Endothelial cell of umbilical vein (primary cell): ENCODE data around the gene SPPL2B. TPM values are rescaled to one million over a fixed set of nuclear protein-coding genes. Genes with fewer than 3 reads are reported as not detected.

Experiments used
- BruUV-seq: library from RNA; stranded (reverse); fragments of 400-500 nt; replicated peaks from 2 replicates; lab custom pipeline; 2021; lab: Mats Ljungman, UMichigan
- CTCF ChIA-PET: fragments of 300-600, 350-600 bp; sonication (Branson Sonifier 250); formaldehyde crosslinking; loops from one replicate; lab custom pipeline; 2021; ENCODE audit warnings: antibody characterized with exemption, inconsistent platforms; lab: Charles Lee
- POLR2A ChIA-PET: fragments of 300-600, 350-600 bp; sonication (Branson Sonifier 250); formaldehyde crosslinking; loops from one replicate; lab custom pipeline; 2021; ENCODE audit warnings: antibody characterized with exemption, inconsistent platforms; lab: Charles Lee
- DNase-seq: peaks from one replicate; pipeline ENCODE4 v3.0.0-alpha.2; 2011; ENCODE audit warnings: low read depth, low spot score
- FAIRE-seq: peaks from 2 replicates; lab custom pipeline; 2011; peaks lifted over from hg19 to GRCh38; lab: Jason Lieb, UNC
- H2AFZ ChIP-seq: 2 replicates; pipeline ENCODE4 v1.6.0; 2012; ENCODE audit warnings: low read depth, low read length, control low read depth, inconsistent platforms
- H3K27ac ChIP-seq: 2 replicates; pipeline ENCODE4 v1.5.1; 2011; ENCODE audit warnings: low read depth, mild to moderate bottlenecking, control low read depth, low read length, moderate library complexity; ENCODE audit not compliant: insufficient read depth
- H3K27me3 ChIP-seq, 2 experiments: 2 replicates each; pipeline versions ENCODE4 v1.6.0 to v1.6.1; 2011; ENCODE audit warnings: low read length in 2 of 2, mixed read lengths in 1 of 2; ENCODE audit not compliant: control insufficient read depth in 2 of 2, insufficient read depth in 2 of 2
- H3K36me3 ChIP-seq, 2 experiments: 2 replicates in 1 of 2; 3 replicates in 1 of 2; pipeline ENCODE4 v1.5.1; 2011; ENCODE audit warnings: low read length in 2 of 2, mild to moderate bottlenecking in 1 of 2, moderate library complexity in 1 of 2; ENCODE audit not compliant: control insufficient read depth in 2 of 2, insufficient read depth in 2 of 2; ENCODE audit errors: extremely low read depth in 1 of 2
- H3K4me1 ChIP-seq: 3 replicates; pipeline ENCODE4 v1.5.1; 2011; ENCODE audit warnings: mild to moderate bottlenecking, low read length; ENCODE audit not compliant: control insufficient read depth, insufficient read depth; ENCODE audit errors: extremely low read depth
- H3K4me2 ChIP-seq: 2 replicates; pipeline ENCODE4 v1.6.1; 2011; ENCODE audit warnings: low read length, control low read depth, mixed read lengths; ENCODE audit not compliant: insufficient read depth
- H3K4me3 ChIP-seq, 3 experiments: fragments of 200-600 bp in 1 of 3; sonication (generic), shearing (Covaris generic) in 1 of 3; replicated peaks in 1 of 3; 2 replicates each; pipeline ENCODE4 v1.5.1; 2011 to 2016; ENCODE audit warnings: control low read depth in 3 of 3, low read length in 3 of 3, mild to moderate bottlenecking in 2 of 3, inconsistent platforms in 1 of 3, low read depth in 1 of 3, moderate library complexity in 1 of 3; ENCODE audit not compliant: insufficient read depth in 1 of 3
- H3K79me2 ChIP-seq: 2 replicates; pipeline ENCODE4 v1.6.0; 2012; ENCODE audit warnings: low read length, inconsistent platforms; ENCODE audit not compliant: control insufficient read depth, insufficient read depth
- H3K9ac ChIP-seq: replicated peaks from 2 replicates; pipeline ENCODE3; 2011; ENCODE audit warnings: low read length, control low read depth; ENCODE audit not compliant: insufficient read depth; ENCODE audit errors: extremely low read depth
- H3K9me1 ChIP-seq: replicated peaks from 3 replicates; pipeline ENCODE4 v1.6.0; 2011; ENCODE audit warnings: mild to moderate bottlenecking, low read length; ENCODE audit not compliant: control insufficient read depth, insufficient read depth; ENCODE audit errors: extremely low read depth
- H3K9me3 ChIP-seq: replicated peaks from 2 replicates; pipeline ENCODE4 v1.5.1; 2012; ENCODE audit warnings: low read length, inconsistent platforms; ENCODE audit not compliant: control insufficient read depth, insufficient read depth
- H4K20me1 ChIP-seq: replicated peaks from 2 replicates; pipeline ENCODE3; 2011; ENCODE audit warnings: mild to moderate bottlenecking, low read length; ENCODE audit not compliant: control insufficient read depth, insufficient read depth; ENCODE audit errors: extremely low read depth
- CTCF ChIP-seq, 2 donors: IDR thresholded peaks; 1 replicate in 1 of 2; 2 replicates in 1 of 2; pipeline ENCODE4 v1.5.1; 2011; ENCODE audit warnings: low read length in 2 of 2, mild to moderate bottlenecking in 2 of 2, moderate library complexity in 2 of 2, control low read depth in 1 of 2, inconsistent platforms in 1 of 2, low read depth in 1 of 2; ENCODE audit not compliant: insufficient read depth in 1 of 2; ENCODE audit errors: extremely low read depth in 1 of 2
- EZH2 ChIP-seq: IDR thresholded peaks from 2 replicates; pipeline ENCODE4 v1.6.1; 2012; ENCODE audit warnings: borderline replicate concordance, low read depth, mild to moderate bottlenecking, moderate library complexity, low read length, inconsistent platforms; ENCODE audit not compliant: severe bottlenecking
- FOS ChIP-seq: IDR thresholded peaks from 2 replicates; pipeline ENCODE4 v1.6.1; 2011; ENCODE audit warnings: mild to moderate bottlenecking, low read length, moderate library complexity, borderline replicate concordance; ENCODE audit not compliant: insufficient read depth
- GATA2 ChIP-seq: IDR thresholded peaks from 2 replicates; pipeline ENCODE4 v1.7.0; 2011; ENCODE audit warnings: low read depth, mild to moderate bottlenecking, moderate library complexity, mixed read lengths, low read length; ENCODE audit not compliant: insufficient read length, insufficient read depth
- JUN ChIP-seq: IDR thresholded peaks from 2 replicates; pipeline ENCODE4 v1.6.1; 2011; ENCODE audit warnings: borderline replicate concordance, low read depth; ENCODE audit not compliant: insufficient read length, insufficient read depth
- MAX ChIP-seq: IDR thresholded peaks from 2 replicates; pipeline ENCODE4 v1.6.1; 2011; ENCODE audit not compliant: insufficient read depth, insufficient read length
- MYC ChIP-seq: IDR thresholded peaks from one replicate; pipeline ENCODE4 v1.6.1; 2011; ENCODE audit warnings: mild to moderate bottlenecking, low read depth, low read length
- POLR2A ChIP-seq: IDR thresholded peaks from 2 replicates; pipeline ENCODE4 v1.6.1; 2012; ENCODE audit warnings: low read depth, mild to moderate bottlenecking, control low read depth, low read length
- POLR2AphosphoS5 ChIP-seq: IDR thresholded peaks from 2 replicates; pipeline ENCODE4 v1.6.1; 2012; ENCODE audit warnings: low read depth, mild to moderate bottlenecking, control low read depth, low read length, moderate library complexity; ENCODE audit not compliant: insufficient read depth
- dilution Hi-C: fragments of 300-500 bp; cut with MboI; formaldehyde crosslinking; loops from one replicate; pipeline ENCODE4 v1.15.0; 2019; ENCODE audit warnings: low sequenced_read_pairs; ENCODE audit not compliant: extremely low pct_ligation_motif_present
- intact Hi-C: fragments of 100-400 bp; cut with micrococcal nuclease; formaldehyde crosslinking; loops from one replicate; pipeline ENCODE4 v1.10.0; 2022
- polyA plus RNA-seq, 4 experiments: library from polyadenylated mRNA; depleted of rRNA in 3 of 4; stranded (reverse) in 3 of 4; unstranded in 1 of 4; fragments of >200 nt; gene quantifications; 2 replicates each; pipeline versions ENCODE4 v1.2.1 to v1.2.3, GENCODE V29; 2011 to 2012; ENCODE audit warnings: missing spikeins in 1 of 4
- total RNA-seq: library from RNA; stranded (reverse); gene quantifications from 2 replicates; pipeline ENCODE4 v1.2.3, GENCODE V29; 2021

SPPL2B gene
- total and polyA plus RNA-seq, 2 donors (not counting 3 experiments of a cell fraction or from before 2014, with no cell fraction given): 60.7 to 62.7 TPM

GRCh38 chr19:2329501-2329916 is 1.0 kb downstream of the SPPL2B start:
- H3K4me2 ChIP-seq: peak overlapping the region; percentile 80
- H3K36me3 ChIP-seq: peaks cover 0 to 3% of the 10 kb centered on the region in 2 experiments
- H3K27me3 ChIP-seq: no peaks in the 10 kb centered on the region
- H2AFZ ChIP-seq: no peak overlapping the region
- H3K27ac ChIP-seq: no peak overlapping the region
- H3K79me2 ChIP-seq: peaks cover 50% of the 10 kb centered on the region
- BruUV-seq: no TSS peak
- ChIA-PET CTCF (no interaction called here), POLR2A (no interaction called here)
- DNase-seq (no peak), FAIRE-seq (no peak)
- peak overlapping the region; percentile 76 for H3K9ac ChIP-seq
- dilution Hi-C loops (no loop called here), intact Hi-C loops (loop anchor here (5.0 kb wide), 1 partner anchor 42 kb away; no protein-coding TSS in a partner anchor)
- peaks cover 15% of the 10 kb centered on the region for H3K4me1 ChIP-seq
- no peaks in the 10 kb centered on the region for H3K9me3 ChIP-seq
- TF ChIP-seq CTCF (IDR thresholded peaks at IDR 0.05; ENCODE audit: extremely low read depth in 1 of 2, insufficient read depth in 1 of 2, low read depth in 1 of 2, low read length in 2 of 2) (no peak), FOS (no peak), MYC (no peak)
- H3K9me1 ChIP-seq: no peaks in the 10 kb centered on the region
- peak overlapping the region; percentile 68 to 94 (median 87) for H3K4me3 ChIP-seq
- H4K20me1 ChIP-seq: no peaks in the 10 kb centered on the region

- no peaks in the 10 kb centered on the region for H3K27me3 ChIP-seq
- FAIRE-seq (no peak), DNase-seq (no peak)
- POLR2A ChIA-PET: no interaction called here
- no peaks in the 10 kb centered on the region for H3K36me3 ChIP-seq
- H3K79me2 ChIP-seq: peaks cover 46% of the 10 kb centered on the region
- H3K4me2 ChIP-seq: no peak overlapping the region
- H3K27ac ChIP-seq: no peak overlapping the region
- no TSS peak for BruUV-seq
- H3K4me1 ChIP-seq: peaks cover 15% of the 10 kb centered on the region
- TF ChIP-seq MYC (no peak), CTCF (IDR thresholded peaks at IDR 0.05; ENCODE audit: extremely low read depth in 1 of 2, insufficient read depth in 1 of 2, low read depth in 1 of 2, low read length in 2 of 2) (no peak), FOS (no peak), POLR2AphosphoS5 (no peak), MAX (no peak), JUN (no peak), EZH2 (no peak), GATA2 (no peak), POLR2A (no peak)
- no peak overlapping the region for H3K9ac ChIP-seq
- CTCF ChIA-PET: no interaction called here
- no peaks in the 10 kb centered on the region for H4K20me1 ChIP-seq
- no peaks in the 10 kb centered on the region for H3K9me3 ChIP-seq
- no peak overlapping the region for H2AFZ ChIP-seq
- dilution Hi-C loops (no loop called here), intact Hi-C loops (no loop called here)
- no peak overlapping the region for H3K4me3 ChIP-seq
- H3K9me1 ChIP-seq: no peaks in the 10 kb centered on the region
These were observed 1.8 kb downstream of the SPPL2B start for GRCh38 chr19:2330255-2330631.
